Pancreas (tissue), 10 donors: Measurements from ENCODE around the gene HLA-G. TPM values are rescaled to one million over a fixed set of nuclear protein-coding genes. Genes with fewer than 3 reads are reported as not detected.

Experiments used
- ATAC-seq, 4 donors: fragments of 200-7000 bp; cut with Tn5 transposase; one replicate each; pipeline versions ENCODE4 v1.8.0 to v1.9.1; 2020; ENCODE audit warnings: mild to moderate bottlenecking in 4 of 4, moderate library complexity in 4 of 4
- DNase-seq, 6 donors: peaks; one replicate each; pipeline ENCODE4 v3.0.0-alpha.2; 2020
- FAIRE-seq: peaks from 2 replicates; lab custom pipeline; 2012; peaks lifted over from hg19 to GRCh38; lab: Jason Lieb, UNC
- H3K27ac ChIP-seq, 4 donors: fragments of 200-600 bp; sonication (generic); 1 replicate in 3 of 4; 2 replicates in 1 of 4; pipeline versions ENCODE4 v1.5.0 to v1.8.0; 2020
- H3K27me3 ChIP-seq, 4 donors: fragments of 200-600 bp; one replicate each; pipeline ENCODE4 v1.8.0; 2021
- H3K36me3 ChIP-seq, 3 donors: fragments of 200-600 bp; sonication (generic) in 1 of 3; one replicate each; pipeline versions ENCODE4 v1.5.0 to v1.8.0; 2020 to 2021
- H3K4me1 ChIP-seq, 3 donors: fragments of 200-600 bp; one replicate each; pipeline ENCODE4 v1.8.0; 2021
- H3K4me3 ChIP-seq, 4 donors: fragments of 200-600 bp; sonication (generic) in 2 of 4; one replicate each; pipeline versions ENCODE4 v1.5.0 to v1.8.0; 2020 to 2021
- H3K9me3 ChIP-seq, 4 donors: fragments of 200-600 bp; one replicate each; pipeline ENCODE4 v1.8.0; 2021
- CTCF ChIP-seq, 4 donors: fragments of 200-600 bp; sonication (generic) in 3 of 4; IDR thresholded peaks; one replicate each; pipeline versions ENCODE4 v1.5.0 to v1.8.0; 2021; ENCODE audit warnings: antibody characterized with exemption in 4 of 4
- WGBS, 2 donors: extraction: QIAGEN DNeasy Blood & Tissue Kit; methylation state at CpG; one replicate each; pipeline ENCODE4 v1.1.7; 2013; 5-methylcytosine and 5-hydroxymethylcytosine counted together
- intact Hi-C, 3 donors: fragments of 100-400 bp; cut with DNase I; formaldehyde crosslinking; loops; one replicate each; pipeline versions ENCODE4 v1.11.1 to v1.14.2; 2022
- polyA plus RNA-seq, 2 donors: library from polyadenylated mRNA; stranded (reverse); fragments of 200-250 nt; gene quantifications; one replicate each; pipeline ENCODE4 v1.2.3, GENCODE V29; 2013
- total RNA-seq, 6 donors: library from RNA; stranded (reverse); fragmentation: NEBNext Ultra II Directional in 4 of 6; extraction: Animal tissue kit (Norgen Biotek cat#: 25700) in 4 of 6; gene quantifications; one replicate each; pipeline versions ENCODE4 v1.2.1 to v1.2.4, GENCODE V29; 2021 to 2023
- donor health status: healthy with polysubstance abuse.
- donor health status: DM: no; HTN: no; CAD: no; lungs with moderate emphysema.
- donor health status: DM: no; HTN: no; CAD: no.
- donor health status: control.
- donor health status: control.
- donor health status: Bipolar disorder and iron deficiency.
- donor health status: DM: yes; HTN: yes; CAD: no.
- donor health status: DM: no; HTN: no; CAD: no.
- donor health status: DM: no; HTN: no; CAD: no.
- donor health status: DM: yes; HTN: yes; CAD: no.

HLA-G gene
- total and polyA plus RNA-seq, 8 donors, result 0.12 to 0.52 (median 0.25) TPM; not detected in 2

- Histone ChIP-seq H3K9me3 (no peaks in the 10 kb centered on the region), H3K4me1 (no peaks in the 10 kb centered on the region), H3K36me3 (no peaks in the 10 kb centered on the region), H3K27me3 (peaks cover 0 to 4% (median 0%) of the 10 kb centered on the region in 4 donors), H3K4me3 (no peak overlapping the region), H3K27ac (no peak overlapping the region)
- intact Hi-C loops, result loop anchor here (5.0 to 10.0 kb wide), 3 partner anchors 92 to 130 kb away; no protein-coding TSS in a partner anchor
- WGBS, 2 donors, result 17 to 19% methylated on average over 16 of the region's 16 CpGs
- TF ChIP-seq CTCF (IDR thresholded peaks at IDR 0.05), result peak; percentile 67 to 94 (median 72)
- no peak for FAIRE-seq
- peak; percentile 53 to 86 (median 79) for ATAC-seq
- DNase-seq, result peak in 2 of 6 donors; percentile 47 to 81
Observed at GRCh38 chr6:29834564-29835436, 7.2 kb downstream of the HLA-G start.

- no peak for FAIRE-seq
- no peak for DNase-seq
- Histone ChIP-seq H3K4me3 (no peak overlapping the region), H3K36me3 (no peaks in the 10 kb centered on the region), H3K27me3 (peaks cover 0 to 4% (median under 1%) of the 10 kb centered on the region in 4 donors), H3K27ac (no peak overlapping the region), H3K9me3 (no peaks in the 10 kb centered on the region), H3K4me1 (no peaks in the 10 kb centered on the region)
- no peak for TF ChIP-seq CTCF (IDR thresholded peaks at IDR 0.05)
- intact Hi-C loops, result loop anchor here in 2 of 3 donors (10.0 kb wide), 2 partner anchors 105 to 135 kb away; no protein-coding TSS in a partner anchor
- WGBS, 2 donors, result 47 to 67% methylated on average over 1 of the region's 1 CpG
- ATAC-seq, result no peak
Observed at GRCh38 chr6:29839917-29840316, 12.3 kb downstream of the HLA-G start.

GRCh38 chr6:29841030-29841429, 13.4 kb downstream of the HLA-G start:
- TF ChIP-seq CTCF (IDR thresholded peaks at IDR 0.05), result no peak
- no peak overlapping the region for H3K4me3 ChIP-seq
- H3K27ac ChIP-seq, result no peak overlapping the region
- H3K4me1 ChIP-seq, result no peaks in the 10 kb centered on the region
- H3K27me3 ChIP-seq, result peaks cover 0 to 3% (median under 1%) of the 10 kb centered on the region in 4 donors
- intact Hi-C loops, result no loop called here
- DNase-seq (no peak), FAIRE-seq (no peak), ATAC-seq (no peak)
- no peaks in the 10 kb centered on the region for H3K9me3 ChIP-seq
- no peaks in the 10 kb centered on the region for H3K36me3 ChIP-seq

GRCh38 chr6:29845405-29846006, 17.9 kb downstream of the HLA-G start:
- FAIRE-seq (no peak), ATAC-seq (peak in 1 of 4 donors; percentile 31), DNase-seq (no peak)
- H3K9me3 ChIP-seq, result no peaks in the 10 kb centered on the region
- H3K4me1 ChIP-seq, result no peaks in the 10 kb centered on the region
- 67 to 76% methylated on average over 2 of the region's 2 CpGs for WGBS, 2 donors
- H3K27me3 ChIP-seq, result peaks cover 0 to 20% (median 4%) of the 10 kb centered on the region in 4 donors
- intact Hi-C loops, result no loop called here
- no peak for TF ChIP-seq CTCF (IDR thresholded peaks at IDR 0.05)
- H3K36me3 ChIP-seq, result no peaks in the 10 kb centered on the region
- H3K27ac ChIP-seq, result no peak overlapping the region
- no peak overlapping the region for H3K4me3 ChIP-seq
